Naive thymus-derived CD4-positive, alpha-beta T cell (primary cell): ENCODE data around the gene SYNGR2. TPM values are rescaled to one million over a fixed set of nuclear protein-coding genes. Genes with fewer than 3 reads are reported as not detected.

ENCODE experiments used
- ATAC-seq: fragments of 150-1000 bp; cut with Tn5 transposase; 2 replicates; pipeline ENCODE4 v1.10.0; 2021; ENCODE audit warnings: mild to moderate bottlenecking, moderate library complexity
- CTCF ChIA-PET: fragments of 350-600 bp; sonication (Branson Sonifier 250); formaldehyde crosslinking; loops from one replicate; lab custom pipeline; 2021; ENCODE audit warnings: antibody characterized with exemption; lab: Charles Lee
- POLR2A ChIA-PET: fragments of 350-600 bp; sonication (Branson Sonifier 250); formaldehyde crosslinking; loops from one replicate; lab custom pipeline; 2021; ENCODE audit warnings: antibody characterized with exemption, inconsistent platforms; lab: Charles Lee
- DNase-seq, 9 donors: peaks; one replicate each; pipeline versions ENCODE4 v3.0.0 to v3.0.0-alpha.2; 2020 to 2022; ENCODE audit warnings: mixed read lengths in 1 of 9
- H3K27ac ChIP-seq: one replicate; pipeline ENCODE4 v1.7.0; 2013; ENCODE audit warnings: mild to moderate bottlenecking, low read depth, low read length, moderate library complexity
- H3K27me3 ChIP-seq, 2 donors: one replicate each; pipeline ENCODE4 v1.7.0; 2013; ENCODE audit warnings: low read length in 2 of 2, mild to moderate bottlenecking in 2 of 2, moderate library complexity in 2 of 2; ENCODE audit not compliant: control insufficient read depth in 2 of 2, insufficient read depth in 2 of 2
- H3K36me3 ChIP-seq, 3 experiments: 1 replicate in 2 of 3; 2 replicates in 1 of 3; pipeline ENCODE4 v1.7.0; 2013; ENCODE audit warnings: low read length in 3 of 3, mild to moderate bottlenecking in 3 of 3, moderate library complexity in 1 of 3; ENCODE audit not compliant: insufficient read depth in 3 of 3, control insufficient read depth in 2 of 3
- H3K4me1 ChIP-seq, 2 donors: one replicate each; pipeline ENCODE4 v1.7.0; 2013; ENCODE audit warnings: low read length in 2 of 2, mild to moderate bottlenecking in 2 of 2, moderate library complexity in 1 of 2; ENCODE audit not compliant: control insufficient read depth in 2 of 2, insufficient read depth in 2 of 2
- H3K4me3 ChIP-seq: 2 replicates; pipeline ENCODE4 v1.7.0; 2013; ENCODE audit warnings: mild to moderate bottlenecking, low read length
- H3K9me3 ChIP-seq, 3 experiments: 1 replicate in 2 of 3; 2 replicates in 1 of 3; pipeline ENCODE4 v1.7.0; 2013; ENCODE audit warnings: low read length in 3 of 3; ENCODE audit not compliant: control insufficient read depth in 2 of 3
- H3K27ac Mint-ChIP-seq, 9 donors: one replicate each; pipeline ENCODE4 v1.8.0; 2020 to 2022; ENCODE audit warnings: mixed read lengths in 9 of 9, mild to moderate bottlenecking in 8 of 9, moderate library complexity in 5 of 9, inconsistent platforms in 2 of 9
- H3K27me3 Mint-ChIP-seq, 5 donors: one replicate each; pipeline ENCODE4 v1.8.0; 2021 to 2022; ENCODE audit warnings: mixed read lengths in 5 of 5, mild to moderate bottlenecking in 1 of 5
- H3K36me3 Mint-ChIP-seq, 5 donors: one replicate each; pipeline ENCODE4 v1.8.0; 2020 to 2022; ENCODE audit warnings: mixed read lengths in 5 of 5, mild to moderate bottlenecking in 3 of 5, inconsistent platforms in 1 of 5
- H3K4me1 Mint-ChIP-seq, 7 donors: one replicate each; pipeline ENCODE4 v1.8.0; 2020 to 2022; ENCODE audit warnings: mixed read lengths in 7 of 7, mild to moderate bottlenecking in 3 of 7, inconsistent platforms in 1 of 7
- H3K4me3 Mint-ChIP-seq, 10 donors: one replicate each; pipeline ENCODE4 v1.8.0; 2020 to 2022; ENCODE audit warnings: mild to moderate bottlenecking in 10 of 10, mixed read lengths in 10 of 10, moderate library complexity in 6 of 10, inconsistent platforms in 2 of 10
- H3K9me3 Mint-ChIP-seq, 11 donors: one replicate each; pipeline ENCODE4 v1.8.0; 2020 to 2022; ENCODE audit warnings: mixed read lengths in 11 of 11, mild to moderate bottlenecking in 4 of 11, inconsistent platforms in 1 of 11, moderate library complexity in 1 of 11
- intact Hi-C, 2 donors: fragments of 100-400 bp; cut with micrococcal nuclease; formaldehyde crosslinking; loops; one replicate each; pipeline ENCODE4 v1.15.1; 2023
- polyA plus RNA-seq, 2 donors: library from polyadenylated mRNA; unstranded; fragments of 300-500 nt; fragmentation: Illumina TruSeq; gene quantifications; one replicate each; pipeline ENCODE4 v1.2.3, GENCODE V29; 2021
- total RNA-seq, 6 experiments: library from RNA in 5 of 6; stranded (reverse) in 5 of 6; gene quantifications; 1 replicate in 5 of 6; 2 replicates in 1 of 6; pipeline ENCODE4 v1.2.3 and lab custom pipeline; 2021 to 2026

The SYNGR2 gene
- total and polyA plus RNA-seq, 7 experiments from 2014 or later = 47.6 to 118 (median 84.4) TPM

DNA sequence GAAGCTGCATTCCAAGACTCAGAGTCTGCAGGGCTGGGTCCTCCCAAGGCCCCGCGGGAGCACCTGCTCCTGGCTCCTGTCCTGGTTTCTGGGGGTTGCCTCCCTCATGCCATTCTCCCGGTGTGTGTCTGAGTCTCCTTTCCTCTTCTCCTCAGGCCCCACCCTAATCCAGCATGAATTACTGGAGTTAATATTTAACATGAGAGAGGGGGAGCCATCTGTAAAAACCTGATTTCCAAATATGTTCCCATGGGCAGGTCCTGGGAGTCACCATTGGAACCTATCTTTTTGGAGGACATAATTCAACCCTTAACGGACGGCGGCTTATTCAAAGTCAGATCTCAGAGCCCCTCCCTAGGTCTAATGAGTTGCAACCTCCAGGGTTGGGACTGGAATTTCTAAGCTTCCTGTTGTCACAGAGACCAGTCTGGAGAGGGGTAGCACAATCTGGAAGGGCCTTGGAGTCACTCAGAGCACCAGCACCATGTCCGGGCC, 16.8 kb upstream of the SYNGR2 start:
- H3K9me3 Mint-ChIP-seq = no peaks in the 10 kb centered on the region
- no peak overlapping the region for H3K4me3 Mint-ChIP-seq
- H3K36me3 ChIP-seq = no peaks in the 10 kb centered on the region
- DNase-seq (no peak), ATAC-seq (no peak)
- intact Hi-C loops = no loop called here
- POLR2A ChIA-PET = interaction anchor here (0.5 to 27.0 kb wide), 4 partner anchors 8 to 723 kb away, joined by 3 to 898 read pairs (median 4); partner anchors contain the start of genes TMC6 and TMC8
- CTCF ChIA-PET = no interaction called here
- peaks cover 0 to 4% of the 10 kb centered on the region in 2 donors for H3K4me1 ChIP-seq
- H3K27ac ChIP-seq = no peak overlapping the region
- peaks cover 0 to 4% (median 0%) of the 10 kb centered on the region in 5 donors for H3K27me3 Mint-ChIP-seq
- H3K36me3 Mint-ChIP-seq = no peaks in the 10 kb centered on the region
- no peaks in the 10 kb centered on the region for H3K27me3 ChIP-seq
- no peaks in the 10 kb centered on the region for H3K9me3 ChIP-seq
- peaks cover 7 to 19% (median 14%) of the 10 kb centered on the region in 7 donors for H3K4me1 Mint-ChIP-seq
- H3K27ac Mint-ChIP-seq = no peak overlapping the region
- H3K4me3 ChIP-seq = no peak overlapping the region

DNA sequence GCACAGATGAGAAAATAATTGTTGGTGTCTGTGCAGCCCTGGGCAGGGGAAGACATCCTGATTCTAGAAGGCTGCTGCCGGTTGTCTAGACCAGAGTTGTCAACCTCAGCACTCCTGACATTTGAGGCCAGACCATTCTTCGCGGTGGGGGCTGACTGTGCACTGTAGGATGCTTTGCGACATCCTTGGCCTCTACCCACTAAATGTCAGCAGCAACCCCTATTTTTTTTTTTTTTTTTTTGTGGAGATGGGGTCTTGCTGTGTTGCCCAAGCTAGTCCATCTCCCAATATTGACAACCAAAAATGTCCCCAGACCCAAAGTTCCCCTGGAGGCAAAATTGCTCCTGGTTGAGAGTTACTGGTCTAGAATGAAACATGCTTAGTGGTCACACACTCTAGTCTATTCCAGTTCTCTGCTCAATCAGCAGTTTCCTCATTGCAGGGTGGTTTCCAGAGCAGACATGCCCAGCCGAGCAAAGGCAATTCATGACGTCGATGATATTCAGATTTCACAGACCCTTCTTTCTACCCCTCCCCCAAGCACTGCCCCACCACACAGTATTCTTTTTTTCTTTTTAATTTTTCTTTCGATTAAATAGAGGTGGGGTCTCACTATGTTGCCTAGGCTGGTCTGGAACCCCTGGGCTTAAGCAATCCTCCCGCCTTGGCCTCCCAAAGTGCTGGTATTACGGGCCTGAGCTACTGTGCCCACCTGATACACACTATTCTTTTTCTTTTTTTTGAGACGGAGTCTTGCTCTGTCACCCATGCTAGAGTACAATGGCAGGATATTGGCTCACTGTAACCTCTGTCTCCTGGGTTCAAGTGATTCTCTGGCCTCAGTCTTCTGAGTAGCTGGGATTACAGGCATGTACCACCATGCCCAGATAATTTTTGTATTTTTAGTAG, 13.2 kb upstream of the SYNGR2 start:
- ChIA-PET POLR2A (interaction anchor here (0.6 kb wide), 1 partner anchor 128 kb away, joined by 4 read pairs; no protein-coding TSS in a partner anchor), CTCF (interaction anchor here (0.7 kb wide), 1 partner anchor 255 kb away, joined by 4 read pairs; no protein-coding TSS in a partner anchor)
- DNase-seq (no peak), ATAC-seq (peak; percentile 85)
- Mint-ChIP-seq H3K36me3 (no peaks in the 10 kb centered on the region), H3K4me1 (peaks cover 0 to 6% (median 0%) of the 10 kb centered on the region in 7 donors), H3K9me3 (no peaks in the 10 kb centered on the region), H3K4me3 (no peak overlapping the region), H3K27me3 (no peaks in the 10 kb centered on the region), H3K27ac (peak overlapping the region in 1 of 9 donors; percentile 42)
- no peak overlapping the region for H3K4me3 ChIP-seq
- H3K9me3 ChIP-seq = no peaks in the 10 kb centered on the region
- no peaks in the 10 kb centered on the region for H3K36me3 ChIP-seq
- H3K27ac ChIP-seq = no peak overlapping the region
- intact Hi-C loops = no loop called here
- no peaks in the 10 kb centered on the region for H3K27me3 ChIP-seq
- H3K4me1 ChIP-seq = no peaks in the 10 kb centered on the region

DNA sequence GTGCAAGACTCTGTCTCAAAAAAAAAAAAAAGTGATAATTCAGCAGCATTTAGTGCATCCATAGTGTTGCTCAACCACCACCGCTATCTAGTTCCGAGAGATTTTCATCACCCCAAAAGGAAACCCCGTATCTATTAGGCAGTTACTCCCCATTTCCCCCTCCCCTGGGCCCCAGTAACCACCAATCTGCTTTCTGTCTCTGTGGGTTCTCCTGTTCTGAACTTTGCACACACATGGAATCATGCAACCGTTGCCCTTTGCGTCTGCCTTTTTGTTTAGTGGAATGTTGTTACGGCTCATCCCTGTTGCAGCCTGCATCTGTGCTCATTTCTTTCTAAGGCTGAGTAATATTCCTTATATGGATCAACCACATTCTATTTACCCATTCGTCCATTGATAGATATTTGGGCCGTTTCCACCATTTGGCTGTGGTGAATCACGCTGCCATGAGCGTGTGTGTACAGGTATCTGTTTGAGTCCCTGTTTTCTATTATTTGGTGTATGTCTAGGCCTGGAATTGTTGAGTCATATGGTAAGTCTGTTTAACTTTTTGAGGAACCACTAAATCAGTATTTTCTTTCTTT, 8.7 kb upstream of the SYNGR2 start:
- H3K4me1 Mint-ChIP-seq = peaks cover 0 to 6% (median 0%) of the 10 kb centered on the region in 7 donors
- CTCF ChIA-PET = interaction anchor here (0.6 kb wide), 1 partner anchor 92 kb away, joined by 3 read pairs; no protein-coding TSS in a partner anchor
- no peak for DNase-seq
- Histone ChIP-seq H3K27ac (no peak overlapping the region), H3K36me3 (no peaks in the 10 kb centered on the region), H3K9me3 (no peaks in the 10 kb centered on the region), H3K4me3 (no peak overlapping the region), H3K27me3 (no peaks in the 10 kb centered on the region), H3K4me1 (no peaks in the 10 kb centered on the region)
- peak overlapping the region in 2 of 9 donors; percentile 9 to 27 for H3K27ac Mint-ChIP-seq
- H3K27me3 Mint-ChIP-seq = no peaks in the 10 kb centered on the region
- peak; percentile 55 for ATAC-seq
- POLR2A ChIA-PET = no interaction called here
- intact Hi-C loops = no loop called here
- no peak overlapping the region for H3K4me3 Mint-ChIP-seq
- no peaks in the 10 kb centered on the region for H3K36me3 Mint-ChIP-seq
- H3K9me3 Mint-ChIP-seq = no peaks in the 10 kb centered on the region

DNA sequence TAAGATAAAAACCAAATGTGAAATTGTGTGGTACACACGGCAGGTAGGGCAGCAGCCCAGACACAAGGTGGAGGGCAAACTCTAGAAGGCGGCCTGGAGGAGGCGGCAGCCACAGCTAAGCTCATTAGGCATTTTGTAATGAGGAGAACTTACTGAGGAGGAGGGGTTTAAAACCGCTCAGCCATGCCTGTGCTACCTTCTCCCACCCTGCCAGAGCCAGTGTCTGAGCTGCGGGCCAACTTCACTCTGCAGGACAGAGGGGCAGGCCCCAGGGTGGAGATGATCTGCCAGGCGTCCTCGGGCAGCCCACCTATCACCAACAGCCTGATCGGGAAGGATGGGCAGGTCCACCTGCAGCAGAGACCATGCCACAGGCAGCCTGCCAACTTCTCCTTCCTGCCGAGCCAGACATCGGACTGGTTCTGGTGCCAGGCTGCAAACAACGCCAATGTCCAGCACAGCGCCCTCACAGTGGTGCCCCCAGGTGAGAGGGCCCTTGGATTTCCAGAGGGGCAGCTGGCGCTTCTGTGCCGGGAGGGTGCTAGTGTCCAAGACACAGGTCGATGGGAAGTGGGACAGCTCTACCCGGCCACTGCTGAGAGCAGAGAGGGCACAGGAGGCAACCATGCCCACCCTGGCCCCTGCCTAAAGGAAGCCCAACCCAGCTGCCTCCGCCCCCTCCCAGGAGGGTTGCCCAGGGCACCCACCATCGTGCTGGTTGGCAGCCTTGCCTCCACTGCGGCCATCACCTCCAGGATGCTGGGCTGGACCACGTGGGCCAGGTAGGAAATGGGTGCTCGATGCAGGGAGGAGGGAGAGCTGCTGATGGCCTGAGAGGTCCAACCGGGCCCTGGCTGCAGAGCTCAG, 4.3 kb upstream of the SYNGR2 start:
- Histone ChIP-seq H3K36me3 (no peaks in the 10 kb centered on the region), H3K4me1 (peaks cover 0 to 4% of the 10 kb centered on the region in 2 donors), H3K27me3 (no peaks in the 10 kb centered on the region), H3K27ac (no peak overlapping the region), H3K9me3 (no peaks in the 10 kb centered on the region), H3K4me3 (no peak overlapping the region)
- no peak for ATAC-seq
- POLR2A ChIA-PET = interaction anchor here (1.0 to 1.1 kb wide), 2 partner anchors 29 to 43 kb away, joined by 3 read pairs; no protein-coding TSS in a partner anchor
- no peaks in the 10 kb centered on the region for H3K9me3 Mint-ChIP-seq
- no peaks in the 10 kb centered on the region for H3K36me3 Mint-ChIP-seq
- no peak overlapping the region for H3K4me3 Mint-ChIP-seq
- H3K27ac Mint-ChIP-seq = no peak overlapping the region
- H3K4me1 Mint-ChIP-seq = peaks cover 0 to 6% (median 0%) of the 10 kb centered on the region in 7 donors
- CTCF ChIA-PET = no interaction called here
- intact Hi-C loops = no loop called here
- no peak for DNase-seq
- no peaks in the 10 kb centered on the region for H3K27me3 Mint-ChIP-seq

DNA sequence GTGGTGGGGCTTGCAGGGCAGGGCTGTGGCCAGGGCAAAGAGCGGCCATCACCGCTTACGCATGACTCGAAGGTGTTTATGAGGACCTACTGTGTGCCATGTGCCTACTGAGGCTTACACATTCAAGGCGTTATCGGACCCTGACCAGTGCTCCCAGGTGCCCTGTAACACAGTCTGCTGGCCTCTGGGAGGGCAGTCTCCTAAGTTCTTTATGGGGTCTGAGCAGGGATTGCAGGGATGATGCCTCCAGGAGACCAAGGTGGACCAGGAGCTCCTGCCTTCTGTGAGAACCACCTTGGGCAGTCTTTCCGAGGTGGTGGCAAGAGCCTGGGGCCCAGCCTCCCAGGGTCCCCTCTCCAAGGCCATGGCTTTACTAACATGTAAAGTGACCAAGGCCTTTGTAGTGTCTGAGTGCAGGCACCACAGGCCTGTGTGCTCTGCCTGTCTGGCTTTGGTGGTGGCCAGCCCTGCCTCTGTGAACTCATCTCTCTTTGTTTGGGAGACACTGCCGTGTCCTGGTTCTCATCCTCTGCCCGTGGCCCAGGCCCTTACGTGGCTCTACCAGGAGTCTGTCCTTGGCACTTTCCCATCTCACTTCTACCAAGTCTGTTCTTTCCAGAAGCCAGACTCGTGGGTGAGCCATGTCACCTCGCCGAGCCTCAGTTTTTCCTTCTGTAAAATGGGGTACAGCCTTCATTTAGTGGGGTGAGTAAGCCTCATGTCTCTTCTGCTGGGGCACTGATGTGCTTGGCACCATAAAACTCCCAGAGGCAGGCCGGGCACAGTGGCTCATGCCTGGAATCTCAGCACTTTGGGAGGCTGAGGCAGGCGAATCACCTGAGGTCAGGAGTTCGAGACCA, 3.4 kb upstream of the SYNGR2 start:
- Histone ChIP-seq H3K27me3 (no peaks in the 10 kb centered on the region), H3K36me3 (no peaks in the 10 kb centered on the region), H3K4me1 (peaks cover 0 to 11% of the 10 kb centered on the region in 2 donors), H3K4me3 (no peak overlapping the region), H3K9me3 (no peaks in the 10 kb centered on the region), H3K27ac (no peak overlapping the region)
- no peaks in the 10 kb centered on the region for H3K9me3 Mint-ChIP-seq
- ATAC-seq = no peak
- no peaks in the 10 kb centered on the region for H3K36me3 Mint-ChIP-seq
- no peak overlapping the region for H3K27ac Mint-ChIP-seq
- peaks cover 0 to 9% (median 4%) of the 10 kb centered on the region in 7 donors for H3K4me1 Mint-ChIP-seq
- CTCF ChIA-PET = no interaction called here
- POLR2A ChIA-PET = interaction anchor here (1.0 to 1.1 kb wide), 2 partner anchors 30 to 44 kb away, joined by 3 read pairs; no protein-coding TSS in a partner anchor
- intact Hi-C loops = loop anchor here (5.0 kb wide), 2 partner anchors 33 to 47 kb away; partner anchors contain the start of genes BIRC5 (in 1 of the 2) and TMC8 (in 1 of the 2)
- DNase-seq = no peak
- H3K27me3 Mint-ChIP-seq = no peaks in the 10 kb centered on the region
- no peak overlapping the region for H3K4me3 Mint-ChIP-seq
